PC-9 (cell line): ENCODE data around the gene CUX1.

ENCODE experiments used
- EZH2 ChIP-seq: fragments of 200-600 bp; sonication (generic); IDR thresholded peaks from 2 replicates; pipeline ENCODE4 v1.8.0; 2017; ENCODE audit warnings: antibody characterized with exemption, low read depth
- TF ChIP-seq, protein P1 (sequence below): fragments of 200-600 bp; sonication (generic); conservative IDR thresholded peaks from 2 replicates; pipeline ENCODE4 v1.6.1; 2017; ENCODE audit warnings: mixed run types, antibody characterized with exemption, mild to moderate bottlenecking, moderate library complexity

- TF ChIP-seq, protein P1, sequence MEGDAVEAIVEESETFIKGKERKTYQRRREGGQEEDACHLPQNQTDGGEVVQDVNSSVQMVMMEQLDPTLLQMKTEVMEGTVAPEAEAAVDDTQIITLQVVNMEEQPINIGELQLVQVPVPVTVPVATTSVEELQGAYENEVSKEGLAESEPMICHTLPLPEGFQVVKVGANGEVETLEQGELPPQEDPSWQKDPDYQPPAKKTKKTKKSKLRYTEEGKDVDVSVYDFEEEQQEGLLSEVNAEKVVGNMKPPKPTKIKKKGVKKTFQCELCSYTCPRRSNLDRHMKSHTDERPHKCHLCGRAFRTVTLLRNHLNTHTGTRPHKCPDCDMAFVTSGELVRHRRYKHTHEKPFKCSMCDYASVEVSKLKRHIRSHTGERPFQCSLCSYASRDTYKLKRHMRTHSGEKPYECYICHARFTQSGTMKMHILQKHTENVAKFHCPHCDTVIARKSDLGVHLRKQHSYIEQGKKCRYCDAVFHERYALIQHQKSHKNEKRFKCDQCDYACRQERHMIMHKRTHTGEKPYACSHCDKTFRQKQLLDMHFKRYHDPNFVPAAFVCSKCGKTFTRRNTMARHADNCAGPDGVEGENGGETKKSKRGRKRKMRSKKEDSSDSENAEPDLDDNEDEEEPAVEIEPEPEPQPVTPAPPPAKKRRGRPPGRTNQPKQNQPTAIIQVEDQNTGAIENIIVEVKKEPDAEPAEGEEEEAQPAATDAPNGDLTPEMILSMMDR: no peak
- no peak for TF ChIP-seq EZH2
These were observed 201.4 kb downstream of the CUX1 start for GRCh38 chr7:102018876-102019275.
